MM.1S (cell line): ENCODE measurements around the gene NANOS3.

ENCODE experiments used
- CTCF ChIP-seq: fragments of 300-600 bp; sonication (generic); IDR thresholded peaks from 2 replicates; pipeline ENCODE4 v1.5.1; 2016; ENCODE audit warnings: antibody characterized with exemption, low read length, mixed read lengths
- EZH2 ChIP-seq: fragments of 300-600 bp; sonication (generic); optimal IDR thresholded peaks from 2 replicates; pipeline ENCODE3; 2017; ENCODE audit warnings: low read depth, mild to moderate bottlenecking, antibody characterized with exemption, low read length, mixed read lengths

GRCh38 chr19:13902993-13903555, 26.1 kb downstream of the NANOS3 start:
- TF ChIP-seq CTCF (peak; percentile 49), EZH2 (no peak)
